Mesothelial cell of epicardium (in vitro differentiated cells): ENCODE data around the gene POLN. TPM values are rescaled to one million over a fixed set of nuclear protein-coding genes. Genes with fewer than 3 reads are reported as not detected.

Experiments
- DNase-seq, 2 experiments: peaks; one replicate each; pipeline ENCODE4 v3.0.0; 2021; ENCODE audit warnings: low spot score in 2 of 2; ENCODE audit not compliant: unreplicated experiment in 2 of 2
- H3K27ac Mint-ChIP-seq: 2 replicates; pipeline ENCODE4 v1.8.0; 2021; ENCODE audit warnings: mixed read lengths
- H3K27me3 Mint-ChIP-seq: 2 replicates; pipeline ENCODE4 v1.8.0; 2021; ENCODE audit warnings: low read depth, mixed read lengths
- H3K36me3 Mint-ChIP-seq: 2 replicates; pipeline ENCODE4 v1.8.0; 2021; ENCODE audit warnings: mixed read lengths
- H3K4me1 Mint-ChIP-seq: 2 replicates; pipeline ENCODE4 v1.8.0; 2021; ENCODE audit warnings: mixed read lengths
- H3K4me3 Mint-ChIP-seq: 2 replicates; pipeline ENCODE4 v1.8.0; 2021; ENCODE audit warnings: mild to moderate bottlenecking, moderate library complexity, mixed read lengths
- H3K9me3 Mint-ChIP-seq: 2 replicates; pipeline ENCODE4 v1.8.0; 2021; ENCODE audit warnings: mixed read lengths
- CTCF ChIP-seq: fragments of 200-600 bp; sonication (generic); IDR thresholded peaks from one replicate; pipeline ENCODE4 v1.5.0; 2021; ENCODE audit warnings: antibody characterized with exemption; ENCODE audit not compliant: unreplicated experiment
- total RNA-seq: library from RNA; stranded (reverse); gene quantifications from 3 replicates; pipeline ENCODE4 v1.2.1, GENCODE V29; 2021

Gene POLN
- total RNA-seq, 1 donor from 2014 or later: 5.8 TPM

GRCh38 chr4:2177443-2178093 lies 64.4 kb downstream of the POLN start:
- Mint-ChIP-seq H3K4me3 (no peak overlapping the region), H3K9me3 (peaks cover 6% of the 10 kb centered on the region), H3K36me3 (peaks cover 3% of the 10 kb centered on the region), H3K27ac (no peak overlapping the region), H3K27me3 (no peaks in the 10 kb centered on the region), H3K4me1 (peaks cover 7% of the 10 kb centered on the region)
- no peak for TF ChIP-seq CTCF
- no peak for DNase-seq

- H3K4me1 Mint-ChIP-seq: peaks cover 7% of the 10 kb centered on the region
- no peaks in the 10 kb centered on the region for H3K9me3 Mint-ChIP-seq
- H3K4me3 Mint-ChIP-seq: no peak overlapping the region
- no peak for DNase-seq
- H3K27me3 Mint-ChIP-seq: no peaks in the 10 kb centered on the region
- TF ChIP-seq CTCF: no peak
- H3K36me3 Mint-ChIP-seq: no peaks in the 10 kb centered on the region
- H3K27ac Mint-ChIP-seq: no peak overlapping the region
Measured at GRCh38 chr4:2175990-2176698, 65.8 kb downstream of the POLN start.

GRCh38 chr4:2174061-2174460 lies 67.9 kb downstream of the POLN start:
- Mint-ChIP-seq H3K4me1 (no peaks in the 10 kb centered on the region), H3K9me3 (no peaks in the 10 kb centered on the region), H3K27me3 (no peaks in the 10 kb centered on the region), H3K27ac (no peak overlapping the region), H3K4me3 (no peak overlapping the region), H3K36me3 (no peaks in the 10 kb centered on the region)
- no peak for TF ChIP-seq CTCF
- no peak for DNase-seq

GRCh38 chr4:2172627-2173231 lies 69.2 kb downstream of the POLN start:
- Mint-ChIP-seq H3K36me3 (no peaks in the 10 kb centered on the region), H3K9me3 (no peaks in the 10 kb centered on the region), H3K4me1 (no peaks in the 10 kb centered on the region), H3K27me3 (no peaks in the 10 kb centered on the region), H3K4me3 (no peak overlapping the region), H3K27ac (no peak overlapping the region)
- no peak for TF ChIP-seq CTCF
- no peak for DNase-seq

GRCh38 chr4:2172161-2172560 lies 69.8 kb downstream of the POLN start:
- DNase-seq: no peak
- Mint-ChIP-seq H3K9me3 (no peaks in the 10 kb centered on the region), H3K4me1 (no peaks in the 10 kb centered on the region), H3K4me3 (no peak overlapping the region), H3K27me3 (no peaks in the 10 kb centered on the region), H3K27ac (no peak overlapping the region), H3K36me3 (no peaks in the 10 kb centered on the region)
- no peak for TF ChIP-seq CTCF
